Measurements from ENCODE around the gene MED7. TPM values are rescaled to one million over a fixed set of nuclear protein-coding genes. Genes with fewer than 3 reads are reported as not detected.

MED7 gene
- total and polyA plus RNA-seq, 8 donors: 4.5 to 20.7 (median 10.3) TPM; not detected in 1

DNA sequence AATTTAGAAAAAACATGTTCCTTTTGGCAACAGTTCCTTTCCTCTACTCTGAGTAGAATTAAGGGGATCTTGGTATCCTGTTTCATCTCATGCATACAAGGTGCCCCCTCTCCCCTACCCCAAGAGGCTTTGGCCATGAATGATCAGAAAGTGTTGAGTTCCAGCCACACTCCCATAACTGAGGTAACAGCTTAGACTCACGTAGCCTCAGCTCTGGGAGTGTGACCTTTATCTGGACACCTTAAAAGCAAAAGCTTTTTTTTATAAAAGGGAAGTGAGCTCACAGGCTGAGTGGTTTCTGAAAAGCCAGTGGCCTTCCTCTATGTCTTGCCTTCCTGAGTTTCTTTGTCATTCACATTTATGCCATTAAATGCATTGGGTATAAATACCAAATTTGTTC, 32.9 kb downstream of the MED7 start:
- DNase-seq: peak in 1 of 2 donors; percentile 22
- Histone ChIP-seq H3K27ac (peak overlapping the region in 4 of 5 donors; percentile 24 to 66 (median 56)), H3K36me3 (no peaks in the 10 kb centered on the region), H3K4me3 (no peak overlapping the region), H3K4me1 (no peaks in the 10 kb centered on the region), H3K27me3 (no peaks in the 10 kb centered on the region), H3K9me3 (no peaks in the 10 kb centered on the region)
- TF ChIP-seq POLR2A (IDR thresholded peaks at IDR 0.05) (no peak), EP300 (IDR thresholded peaks at IDR 0.05) (no peak), POLR2AphosphoS5 (IDR thresholded peaks at IDR 0.05) (no peak)
- TF ChIP-seq, protein P1, sequence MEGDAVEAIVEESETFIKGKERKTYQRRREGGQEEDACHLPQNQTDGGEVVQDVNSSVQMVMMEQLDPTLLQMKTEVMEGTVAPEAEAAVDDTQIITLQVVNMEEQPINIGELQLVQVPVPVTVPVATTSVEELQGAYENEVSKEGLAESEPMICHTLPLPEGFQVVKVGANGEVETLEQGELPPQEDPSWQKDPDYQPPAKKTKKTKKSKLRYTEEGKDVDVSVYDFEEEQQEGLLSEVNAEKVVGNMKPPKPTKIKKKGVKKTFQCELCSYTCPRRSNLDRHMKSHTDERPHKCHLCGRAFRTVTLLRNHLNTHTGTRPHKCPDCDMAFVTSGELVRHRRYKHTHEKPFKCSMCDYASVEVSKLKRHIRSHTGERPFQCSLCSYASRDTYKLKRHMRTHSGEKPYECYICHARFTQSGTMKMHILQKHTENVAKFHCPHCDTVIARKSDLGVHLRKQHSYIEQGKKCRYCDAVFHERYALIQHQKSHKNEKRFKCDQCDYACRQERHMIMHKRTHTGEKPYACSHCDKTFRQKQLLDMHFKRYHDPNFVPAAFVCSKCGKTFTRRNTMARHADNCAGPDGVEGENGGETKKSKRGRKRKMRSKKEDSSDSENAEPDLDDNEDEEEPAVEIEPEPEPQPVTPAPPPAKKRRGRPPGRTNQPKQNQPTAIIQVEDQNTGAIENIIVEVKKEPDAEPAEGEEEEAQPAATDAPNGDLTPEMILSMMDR (IDR thresholded peaks at IDR 0.05): no peak
- intact Hi-C loops (cut with DNase I; ENCODE audit: low total_unique reads): no loop called here
- WGBS, 5 donors: 24 to 50% (median 38%) methylated on average over 1 of the region's 1 CpG

DNA sequence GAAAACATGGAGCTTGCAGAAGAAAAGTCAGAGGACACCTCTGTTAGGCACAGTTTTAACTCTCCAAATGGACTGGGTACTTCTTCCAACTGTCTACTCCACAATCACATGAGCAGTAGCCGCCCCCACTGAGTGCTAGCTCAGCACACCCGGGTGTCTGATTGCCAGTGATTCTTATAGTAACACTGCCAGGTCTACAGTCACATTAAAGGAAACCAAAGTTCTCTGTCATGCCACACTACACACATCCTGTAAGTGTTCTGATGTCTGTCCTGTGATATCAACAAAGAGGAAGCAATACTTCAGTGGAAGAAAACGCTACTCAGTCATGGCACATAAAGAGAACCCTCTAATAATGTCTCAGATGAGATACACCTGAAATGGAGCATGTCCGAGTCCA, 33.7 kb downstream of the MED7 start, which contains the start of gene HAVCR2:
Gene HAVCR2, minus strand, starts transcription at position 69 of the 400 bp plus-strand sequence. Its CDS starts 61 bp downstream, at position 8.
- H3K4me3 ChIP-seq: peak within 1 kb of the TSS in 2 of 4 donors; percentile 9 to 20
- H3K27ac ChIP-seq: peak within 1 kb of the TSS in 4 of 5 donors; percentile 24 to 66 (median 56)
- H3K4me1 ChIP-seq: no peaks in the 10 kb centered on the region
- H3K36me3 ChIP-seq: no peaks in the 10 kb centered on the region
- no peaks in the 10 kb centered on the region for H3K27me3 ChIP-seq
- intact Hi-C loops (cut with DNase I; ENCODE audit: low total_unique reads): no loop called here
- no peaks in the 10 kb centered on the region for H3K9me3 ChIP-seq
- WGBS, 5 donors: 53 to 70% (median 63%) methylated on average over 4 of the region's 4 CpGs
- peak in 2 of 3 donors; percentile 15 to 45 for TF ChIP-seq POLR2AphosphoS5 (IDR thresholded peaks at IDR 0.05)
- no peak for TF ChIP-seq POLR2A (IDR thresholded peaks at IDR 0.05)
- TF ChIP-seq EP300 (IDR thresholded peaks at IDR 0.05): no peak
- TF ChIP-seq, protein P1 (IDR thresholded peaks at IDR 0.05): no peak
- DNase-seq: peak; percentile 39 to 60

- H3K4me3 ChIP-seq: peak overlapping the region in 1 of 4 donors; percentile 10
- no peaks in the 10 kb centered on the region for H3K4me1 ChIP-seq
- H3K36me3 ChIP-seq: no peaks in the 10 kb centered on the region
- H3K27ac ChIP-seq: peak overlapping the region in 3 of 5 donors; percentile 38 to 66 (median 46)
- H3K9me3 ChIP-seq: no peaks in the 10 kb centered on the region
- 62 to 74% (median 71%) methylated on average over 3 of the region's 3 CpGs for WGBS, 5 donors
- intact Hi-C loops (cut with DNase I; ENCODE audit: low total_unique reads): no loop called here
- no peak for DNase-seq
- TF ChIP-seq EP300 (IDR thresholded peaks at IDR 0.05) (no peak), POLR2A (IDR thresholded peaks at IDR 0.05) (no peak), POLR2AphosphoS5 (IDR thresholded peaks at IDR 0.05) (no peak)
- TF ChIP-seq, protein P1 (IDR thresholded peaks at IDR 0.05): no peak
- H3K27me3 ChIP-seq: no peaks in the 10 kb centered on the region
These were observed 35.2 kb downstream of the MED7 start for GRCh38 chr5:157107508-157107907.

GRCh38 chr5:157106630-157107461, 35.8 kb downstream of the MED7 start:
- 74 to 82% (median 76%) methylated on average over 14 of the region's 14 CpGs for WGBS, 5 donors
- H3K9me3 ChIP-seq: no peaks in the 10 kb centered on the region
- intact Hi-C loops (cut with DNase I; ENCODE audit: low total_unique reads): no loop called here
- TF ChIP-seq POLR2AphosphoS5 (IDR thresholded peaks at IDR 0.05): no peak
- TF ChIP-seq POLR2A (IDR thresholded peaks at IDR 0.05): no peak
- TF ChIP-seq, protein P1 (IDR thresholded peaks at IDR 0.05): no peak
- TF ChIP-seq EP300 (IDR thresholded peaks at IDR 0.05): no peak
- peak overlapping the region in 1 of 4 donors; percentile 10 for H3K4me3 ChIP-seq
- H3K27ac ChIP-seq: peak overlapping the region in 3 of 5 donors; percentile 38 to 66 (median 46)
- H3K4me1 ChIP-seq: no peaks in the 10 kb centered on the region
- H3K27me3 ChIP-seq: no peaks in the 10 kb centered on the region
- no peaks in the 10 kb centered on the region for H3K36me3 ChIP-seq
- DNase-seq: peak; percentile 18 to 38

All from stomach (tissue), 9 donors.